Esophagus muscularis mucosa (tissue), 4 donors: ENCODE results near the gene XRRA1. TPM values are rescaled to one million over a fixed set of nuclear protein-coding genes. Genes with fewer than 3 reads are reported as not detected.

ENCODE experiments used
- DNase-seq: peaks from one replicate; pipeline ENCODE4 v3.0.0-alpha.2; 2017; ENCODE audit errors: extremely low spot score
- H3K27ac ChIP-seq, 4 donors: fragments of 200-600 bp; sonication (generic); replicated peaks in 1 of 4; 1 replicate in 3 of 4; 2 replicates in 1 of 4; pipeline ENCODE4 v1.5.1; 2016 to 2019; ENCODE audit warnings: mild to moderate bottlenecking in 1 of 4
- H3K27me3 ChIP-seq, 4 donors: fragments of 200-600 bp; sonication (generic); one replicate each; pipeline versions ENCODE4 v1.5.1 to v1.6.0; 2016 to 2019
- H3K36me3 ChIP-seq, 4 donors: fragments of 200-600 bp; sonication (generic); one replicate each; pipeline ENCODE4 v1.5.1; 2016 to 2019
- H3K4me1 ChIP-seq, 4 donors: fragments of 200-600 bp; sonication (generic); one replicate each; pipeline ENCODE4 v1.5.1; 2016 to 2019
- H3K4me3 ChIP-seq, 4 donors: fragments of 200-600 bp; sonication (generic); 1 replicate in 2 of 4; 2 replicates in 2 of 4; pipeline ENCODE4 v1.5.1; 2016 to 2019; ENCODE audit warnings: mild to moderate bottlenecking in 4 of 4, moderate library complexity in 1 of 4
- H3K9me3 ChIP-seq, 4 donors: fragments of 200-600 bp; sonication (generic); 1 replicate in 3 of 4; 2 replicates in 1 of 4; pipeline ENCODE4 v1.5.1; 2016 to 2019
- CTCF ChIP-seq, 3 experiments: fragments of 200-600 bp in 2 of 3; fragments of 450-650 bp in 1 of 3; sonication (generic) in 2 of 3; IDR thresholded peaks; one replicate each; pipeline ENCODE4 v1.5.1; 2017 to 2019; ENCODE audit warnings: antibody characterized with exemption in 3 of 3, mild to moderate bottlenecking in 2 of 3, moderate library complexity in 1 of 3
- EP300 ChIP-seq: sonication (generic); formaldehyde crosslinking; IDR thresholded peaks from one replicate; pipeline ENCODE4 v1.6.1; 2017; ENCODE audit warnings: antibody characterized with exemption
- POLR2A ChIP-seq: fragments of 450-650 bp; IDR thresholded peaks from one replicate; pipeline ENCODE4 v1.6.1; 2017; ENCODE audit warnings: antibody characterized with exemption, moderate library complexity, mild to moderate bottlenecking, low read depth
- POLR2AphosphoS5 ChIP-seq, 2 donors: sonication (generic); formaldehyde crosslinking; IDR thresholded peaks; one replicate each; pipeline ENCODE4 v1.6.1; 2017; ENCODE audit warnings: antibody characterized with exemption in 2 of 2
- WGBS: methylation state at CpG from one replicate; pipeline ENCODE4 v1.1.5; 2018; 5-methylcytosine and 5-hydroxymethylcytosine counted together
- intact Hi-C: fragments of 100-400 bp; cut with DNase I; formaldehyde crosslinking; loops from one replicate; pipeline ENCODE4 v1.15.1; 2023
- total RNA-seq, 4 donors: library from RNA; depleted of rRNA; stranded (reverse); fragments of >200 nt; gene quantifications; one replicate each; pipeline versions ENCODE4 v1.1.0 to v1.2.1, GENCODE V29; 2016

Gene XRRA1
- total RNA-seq, 4 donors from 2014 or later, result 9.1 to 19.5 (median 11.8) TPM

GRCh38 chr11:74942073-74942759 is 6.7 kb downstream of the XRRA1 start:
- no peaks in the 10 kb centered on the region for H3K27me3 ChIP-seq
- no peak for TF ChIP-seq POLR2A
- no peak for TF ChIP-seq POLR2AphosphoS5 (IDR thresholded peaks at IDR 0.05)
- no peak for TF ChIP-seq CTCF (IDR thresholded peaks at IDR 0.05)
- no peak for TF ChIP-seq EP300
- H3K9me3 ChIP-seq, result no peaks in the 10 kb centered on the region
- no peak for DNase-seq
- H3K4me3 ChIP-seq, result no peak overlapping the region
- intact Hi-C loops, result no loop called here
- 88% methylated on average over 5 of the region's 5 CpGs for WGBS
- peaks cover 0 to 4% (median 0%) of the 10 kb centered on the region in 4 donors for H3K4me1 ChIP-seq
- peaks cover 0 to 57% (median 17%) of the 10 kb centered on the region in 4 donors for H3K36me3 ChIP-seq
- no peak overlapping the region for H3K27ac ChIP-seq

GRCh38 chr11:74941492-74941891 is 7.4 kb downstream of the XRRA1 start:
- Histone ChIP-seq H3K4me1 (peaks cover 0 to 7% (median 0%) of the 10 kb centered on the region in 4 donors), H3K4me3 (no peak overlapping the region), H3K36me3 (peaks cover 0 to 63% (median 20%) of the 10 kb centered on the region in 4 donors), H3K27ac (no peak overlapping the region), H3K9me3 (no peaks in the 10 kb centered on the region), H3K27me3 (no peaks in the 10 kb centered on the region)
- intact Hi-C loops, result no loop called here
- DNase-seq, result no peak
- TF ChIP-seq EP300, result no peak
- TF ChIP-seq CTCF (IDR thresholded peaks at IDR 0.05), result no peak
- no peak for TF ChIP-seq POLR2A
- TF ChIP-seq POLR2AphosphoS5 (IDR thresholded peaks at IDR 0.05), result no peak

- Histone ChIP-seq H3K4me1 (peaks cover 0 to 7% (median 2%) of the 10 kb centered on the region in 4 donors), H3K36me3 (peaks cover 7 to 85% (median 40%) of the 10 kb centered on the region in 4 donors), H3K4me3 (no peak overlapping the region), H3K27ac (no peak overlapping the region), H3K9me3 (no peaks in the 10 kb centered on the region), H3K27me3 (no peaks in the 10 kb centered on the region)
- WGBS, result 92% methylated on average over 5 of the region's 5 CpGs
- intact Hi-C loops, result no loop called here
- DNase-seq, result no peak
- TF ChIP-seq POLR2A, result no peak
- TF ChIP-seq POLR2AphosphoS5 (IDR thresholded peaks at IDR 0.05), result no peak
Observed at GRCh38 chr11:74937696-74938475, 11.0 kb downstream of the XRRA1 start.

- DNase-seq, result no peak
- H3K4me3 ChIP-seq, result no peak overlapping the region
- H3K4me1 ChIP-seq, result peaks cover 0 to 7% (median 2%) of the 10 kb centered on the region in 4 donors
- peaks cover 7 to 84% (median 42%) of the 10 kb centered on the region in 4 donors for H3K36me3 ChIP-seq
- H3K27me3 ChIP-seq, result no peaks in the 10 kb centered on the region
- 81% methylated on average over 5 of the region's 5 CpGs for WGBS
- intact Hi-C loops, result no loop called here
- TF ChIP-seq POLR2AphosphoS5 (IDR thresholded peaks at IDR 0.05) (no peak), POLR2A (no peak), EP300 (no peak), CTCF (IDR thresholded peaks at IDR 0.05) (no peak)
- H3K9me3 ChIP-seq, result no peaks in the 10 kb centered on the region
- no peak overlapping the region for H3K27ac ChIP-seq
Observed at GRCh38 chr11:74936976-74937375, 11.9 kb downstream of the XRRA1 start.

- DNase-seq, result no peak
- H3K27me3 ChIP-seq, result no peaks in the 10 kb centered on the region
- peaks cover 7 to 84% (median 39%) of the 10 kb centered on the region in 4 donors for H3K36me3 ChIP-seq
- WGBS, result 75% methylated on average over 2 of the region's 2 CpGs
- H3K27ac ChIP-seq, result no peak overlapping the region
- H3K4me3 ChIP-seq, result no peak overlapping the region
- no peaks in the 10 kb centered on the region for H3K9me3 ChIP-seq
- TF ChIP-seq CTCF (IDR thresholded peaks at IDR 0.05), result no peak
- TF ChIP-seq EP300, result no peak
- no peak for TF ChIP-seq POLR2AphosphoS5 (IDR thresholded peaks at IDR 0.05)
- TF ChIP-seq POLR2A, result no peak
- H3K4me1 ChIP-seq, result peaks cover 0 to 7% (median 2%) of the 10 kb centered on the region in 4 donors
- intact Hi-C loops, result no loop called here
Observed at GRCh38 chr11:74936087-74936486, 12.8 kb downstream of the XRRA1 start.
